ENCODE results near the gene DOCK2.

Gene DOCK2

GRCh38 chr5:169905017-169905416 lies 267.9 kb downstream of the DOCK2 start:
- DNase-seq (ENCODE audit: low spot score): no peak

DNA sequence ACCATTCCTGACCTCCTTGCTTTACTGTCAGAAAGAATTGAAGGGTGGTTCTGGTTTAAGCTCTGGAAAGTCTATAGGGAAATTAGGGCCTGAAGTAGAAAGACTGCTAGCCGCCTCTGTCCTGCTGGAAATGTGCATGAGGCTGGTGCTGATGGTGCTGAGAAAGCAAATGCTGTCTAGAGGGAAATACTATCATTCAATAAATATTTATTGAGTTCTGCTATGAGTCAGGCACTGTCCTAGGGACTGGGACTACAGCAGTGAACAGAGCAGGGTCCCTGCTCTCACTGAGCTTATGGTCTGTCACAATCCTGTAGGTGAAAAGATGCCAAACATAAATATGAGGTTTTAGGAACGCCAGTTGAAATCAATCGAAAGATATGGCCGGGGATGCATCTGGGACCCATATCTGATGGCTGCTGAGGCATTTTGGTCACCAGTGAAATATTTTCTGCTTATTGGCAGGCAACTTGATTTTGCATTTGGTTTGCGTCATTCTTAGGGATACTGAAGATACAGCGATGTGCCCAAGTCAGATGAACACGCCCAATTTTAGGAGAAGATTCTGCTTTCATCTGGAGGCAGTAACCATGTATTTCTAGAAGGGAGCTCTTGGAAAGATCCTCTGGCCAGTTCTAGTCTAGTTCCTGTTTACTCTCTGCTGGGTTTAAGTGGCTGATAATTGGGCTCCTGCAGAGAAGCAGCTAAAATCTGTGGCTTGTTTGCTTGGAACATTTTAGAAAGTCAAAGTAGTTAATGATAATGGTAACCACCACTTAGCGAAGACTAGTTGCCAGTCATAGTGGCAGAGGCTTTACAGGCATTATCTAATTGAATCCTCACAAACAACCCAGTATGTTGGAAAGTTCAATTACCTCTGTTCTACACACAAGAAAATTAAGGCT lies 269.9 kb downstream of the DOCK2 start:
- DNase-seq (ENCODE audit: low spot score): no peak

- DNase-seq (ENCODE audit: low spot score): no peak
Measured at GRCh38 chr5:169908864-169909263, 271.8 kb downstream of the DOCK2 start.

GRCh38 chr5:169909945-169910344 lies 272.9 kb downstream of the DOCK2 start:
- DNase-seq (ENCODE audit: low spot score): no peak

DNA sequence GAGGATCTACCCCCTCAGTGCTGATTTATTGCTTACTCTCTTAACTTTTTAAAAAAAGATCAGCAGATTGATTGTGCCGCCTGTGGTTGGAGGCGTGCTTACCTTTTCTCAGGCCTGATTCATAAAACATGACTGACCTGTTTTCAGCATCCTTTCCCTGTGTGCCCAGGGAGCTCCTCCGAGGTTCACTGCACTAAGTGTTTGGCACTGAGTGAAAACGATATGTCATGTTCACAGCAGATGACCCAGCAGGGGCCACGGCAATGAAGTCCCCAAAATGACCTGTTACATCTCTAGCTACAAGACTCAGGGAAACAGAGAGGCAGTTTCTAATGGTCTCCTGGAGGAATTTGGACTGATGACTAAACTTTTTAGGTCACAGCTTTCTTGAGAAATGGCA lies 273.3 kb downstream of the DOCK2 start:
- DNase-seq (ENCODE audit: low spot score): no peak

- no peak for DNase-seq (ENCODE audit: low spot score)
Measured at GRCh38 chr5:169911448-169912212, 274.6 kb downstream of the DOCK2 start.

DNA sequence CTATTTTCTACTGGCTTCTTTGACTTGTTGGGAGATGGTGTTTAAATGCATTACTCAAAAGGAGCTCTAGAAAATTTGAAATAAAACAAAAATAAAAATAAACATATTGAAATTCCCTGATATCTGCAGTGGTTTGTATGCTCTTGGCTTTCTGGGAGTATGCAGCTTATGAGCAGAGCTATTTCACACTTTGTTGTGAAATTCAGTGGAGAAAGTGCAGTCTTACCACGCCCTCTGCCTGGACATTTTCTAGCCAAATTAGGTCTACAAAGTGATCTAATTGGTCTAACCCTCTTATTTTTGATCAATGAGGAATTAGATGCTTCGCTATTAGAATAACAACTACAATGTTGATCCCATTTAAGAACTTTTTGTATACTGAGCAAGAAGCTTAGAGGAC lies 276.4 kb downstream of the DOCK2 start:
- no peak for DNase-seq (ENCODE audit: low spot score)

DNA sequence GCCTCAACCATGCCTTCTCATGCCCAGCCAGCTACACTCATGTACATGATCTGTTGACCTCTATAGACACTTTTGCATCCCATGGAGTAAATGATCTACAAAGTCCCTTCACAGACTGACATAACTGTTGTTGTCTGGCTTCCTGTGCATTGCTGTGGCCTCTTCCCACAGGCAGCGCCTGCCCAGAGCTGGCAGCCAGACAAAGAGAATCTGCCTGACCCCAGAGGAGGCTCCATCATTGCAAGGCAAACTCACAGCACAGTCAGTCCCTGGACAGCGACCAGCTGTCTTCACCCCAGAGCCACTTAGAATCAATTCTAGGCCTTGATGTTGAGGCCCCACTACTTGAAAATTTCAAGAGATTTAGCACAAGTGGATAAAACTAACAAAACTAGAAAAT lies 277.7 kb downstream of the DOCK2 start:
- no peak for DNase-seq (ENCODE audit: low spot score)

- DNase-seq (ENCODE audit: low spot score): no peak
Measured at GRCh38 chr5:169917500-169917899, 280.4 kb downstream of the DOCK2 start.

GRCh38 chr5:169918228-169918627 lies 281.2 kb downstream of the DOCK2 start:
- no peak for DNase-seq (ENCODE audit: low spot score)

DNA sequence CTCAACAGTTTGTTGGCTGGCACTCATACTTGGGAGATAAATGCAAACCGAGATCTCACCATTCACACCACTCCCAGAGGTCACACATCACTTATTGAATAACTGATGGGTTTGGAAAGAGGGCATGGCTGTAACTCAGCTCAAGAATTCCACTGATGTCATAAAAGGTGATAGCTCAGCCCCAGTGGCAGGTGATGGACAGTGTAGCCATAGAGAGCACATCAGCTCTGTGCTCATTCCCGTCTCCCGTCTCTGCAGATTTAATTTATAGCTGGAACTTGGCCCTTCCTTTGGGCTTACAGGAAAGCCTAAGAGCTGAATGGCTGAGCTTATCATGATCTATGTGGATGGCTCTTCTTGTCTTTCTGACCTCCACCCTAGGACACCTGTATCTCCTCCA lies 283.4 kb downstream of the DOCK2 start:
- no peak for DNase-seq (ENCODE audit: low spot score)

DNA sequence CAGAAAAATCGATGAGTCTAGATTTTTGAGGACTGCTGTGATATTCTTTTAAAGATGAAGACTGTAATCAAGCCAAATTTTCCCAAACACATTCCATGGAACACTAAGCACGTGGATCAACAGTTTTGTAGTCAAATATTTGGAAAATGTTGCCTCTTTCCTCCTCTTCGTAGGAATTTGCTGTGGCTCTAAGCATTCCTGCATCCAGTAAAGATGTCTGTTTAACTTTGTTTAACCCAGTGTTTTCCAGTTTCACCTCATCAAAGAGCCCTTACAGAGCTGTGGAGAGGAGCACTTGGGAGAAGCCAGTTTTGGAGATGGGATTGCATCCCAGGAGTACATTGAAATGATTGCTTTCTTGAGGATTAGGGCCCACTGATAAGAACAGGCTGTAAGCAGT lies 284.3 kb downstream of the DOCK2 start:
- no peak for DNase-seq (ENCODE audit: low spot score)

DNA sequence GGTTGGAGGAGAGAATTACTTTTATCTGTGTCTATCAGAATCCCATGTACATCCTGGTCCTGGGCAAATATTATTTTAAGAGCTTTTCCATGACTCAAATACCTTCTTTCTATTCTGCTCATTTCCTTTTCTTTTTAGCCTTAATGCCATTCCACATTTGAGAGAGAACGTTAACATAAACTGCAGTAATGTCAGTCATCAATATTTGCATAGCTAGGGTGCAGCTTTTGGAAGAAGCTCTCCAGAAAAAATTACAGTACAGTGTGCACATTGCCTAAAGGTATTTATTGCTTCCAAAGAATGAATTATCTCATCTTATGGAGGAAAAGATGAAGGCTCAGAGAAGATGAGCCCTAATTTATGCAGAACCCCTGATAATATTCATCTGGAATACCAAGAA lies 284.9 kb downstream of the DOCK2 start:
- DNase-seq (ENCODE audit: low spot score): no peak

DNA sequence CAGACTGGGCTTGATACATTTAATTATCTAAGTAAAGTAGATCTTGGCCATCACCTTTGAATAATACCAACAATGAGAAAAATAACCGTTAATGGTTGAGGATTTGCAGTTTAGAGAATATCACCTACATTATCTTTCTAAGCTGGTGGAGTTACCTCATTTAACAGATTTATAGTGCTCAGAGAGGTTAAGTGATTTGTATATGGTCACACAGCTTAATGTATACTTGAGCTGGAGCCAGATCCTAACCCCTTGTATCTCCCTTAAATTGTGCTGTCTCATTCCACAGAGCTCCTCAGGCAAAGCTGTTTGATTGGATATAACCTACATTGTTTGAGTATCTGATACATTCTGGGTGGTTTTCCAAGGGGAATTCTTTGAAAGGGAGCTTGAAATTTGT lies 285.4 kb downstream of the DOCK2 start:
- DNase-seq (ENCODE audit: low spot score): no peak

- DNase-seq (ENCODE audit: low spot score): no peak
Measured at GRCh38 chr5:169923988-169924387, 286.9 kb downstream of the DOCK2 start.

- DNase-seq (ENCODE audit: low spot score): no peak
Measured at GRCh38 chr5:169933127-169933526, 296.1 kb downstream of the DOCK2 start.

DNA sequence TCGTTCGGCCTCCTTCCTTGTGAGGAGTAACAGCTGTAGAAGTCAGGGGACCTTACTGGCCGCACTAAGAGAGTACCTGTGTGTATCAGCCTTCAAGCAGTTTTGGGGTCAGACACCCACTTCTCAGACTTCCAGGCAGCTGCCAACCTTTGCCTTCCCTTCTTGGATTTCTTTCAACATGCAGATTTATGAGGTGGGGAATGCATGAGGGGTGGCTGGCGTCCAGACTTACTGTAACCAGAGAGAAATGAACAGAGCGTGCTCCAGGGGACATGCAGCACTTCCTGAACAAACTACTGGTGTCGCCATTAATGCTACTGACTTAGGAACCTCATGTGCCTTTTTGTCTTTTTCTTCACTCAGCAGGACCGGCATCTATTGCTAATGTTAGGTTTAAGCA lies 296.5 kb downstream of the DOCK2 start:
- no peak for DNase-seq (ENCODE audit: low spot score)

DNA sequence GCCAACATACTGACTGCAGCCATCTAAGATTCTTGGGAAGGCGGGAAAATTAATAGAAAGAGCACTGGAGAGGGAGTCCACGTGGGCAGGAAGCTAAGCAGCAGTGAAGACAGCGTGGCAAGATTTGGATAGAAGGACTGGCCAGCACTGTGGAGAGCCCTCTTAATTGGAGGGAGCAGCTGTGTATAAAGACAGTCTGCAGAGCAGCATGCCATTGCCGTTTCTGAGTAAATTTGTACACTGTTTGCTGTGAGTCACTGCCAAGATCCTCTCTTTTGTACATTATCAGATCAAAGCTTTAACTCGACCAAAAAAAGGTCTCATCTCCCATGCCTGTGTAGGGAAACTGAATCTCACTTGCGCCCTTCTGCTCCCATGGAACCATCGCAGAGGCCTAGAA lies 297.9 kb downstream of the DOCK2 start:
- no peak for DNase-seq (ENCODE audit: low spot score)

GRCh38 chr5:169935762-169936161 lies 298.7 kb downstream of the DOCK2 start:
- no peak for DNase-seq (ENCODE audit: low spot score)

GRCh38 chr5:169938439-169938838 lies 301.4 kb downstream of the DOCK2 start:
- DNase-seq (ENCODE audit: low spot score): no peak

GRCh38 chr5:169939731-169940130 lies 302.7 kb downstream of the DOCK2 start:
- DNase-seq (ENCODE audit: low spot score): no peak

GRCh38 chr5:169941542-169941941 lies 304.5 kb downstream of the DOCK2 start:
- no peak for DNase-seq (ENCODE audit: low spot score)

DNA sequence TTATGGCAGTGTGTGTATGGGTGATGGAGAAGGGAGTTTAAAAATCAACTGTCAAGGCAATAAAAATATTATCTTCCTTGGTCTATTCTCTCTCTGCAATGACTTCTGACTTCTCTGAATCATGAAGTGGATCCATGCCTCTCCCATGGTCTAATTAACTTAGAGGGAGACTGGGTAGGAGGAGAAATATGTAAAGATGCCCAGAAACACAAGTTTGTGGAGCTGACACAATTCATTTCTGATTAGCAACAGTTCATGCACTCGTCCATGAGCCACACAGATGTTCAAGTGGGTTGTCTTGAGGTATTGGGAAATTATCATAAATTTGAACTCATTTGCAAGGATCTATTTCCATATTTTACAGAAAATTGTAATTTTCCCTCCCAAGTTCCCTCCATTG lies 305.1 kb downstream of the DOCK2 start:
- DNase-seq (ENCODE audit: low spot score): no peak
